NCI-H526 treated with DMSO at 0.1 percent for 48 hours (cell line): Measurements from ENCODE around the gene BAIAP2L2.
"Not testable (repeated sequence)": the region's sequence is repeated elsewhere in the genome, so short reads cannot be mapped to it uniquely, and the experiment has no call there.

ENCODE experiments used
- DNase-seq: peaks from one replicate; lab custom pipeline; 2025; lab: John Stamatoyannopoulos, UW

The BAIAP2L2 gene

GRCh38 chr22:38081636-38081940, 28.9 kb downstream of the BAIAP2L2 start:
- DNase-seq = no peak

- DNase-seq = no peak
Observed at GRCh38 chr22:38080850-38081635, 29.4 kb downstream of the BAIAP2L2 start.

GRCh38 chr22:38080474-38080849, 30.0 kb downstream of the BAIAP2L2 start:
- no peak for DNase-seq

GRCh38 chr22:38079804-38080203, 30.7 kb downstream of the BAIAP2L2 start:
- no peak for DNase-seq

GRCh38 chr22:38079208-38079607, 31.3 kb downstream of the BAIAP2L2 start:
- not testable (repeated sequence) for DNase-seq

GRCh38 chr22:38078046-38078840, 32.2 kb downstream of the BAIAP2L2 start:
- DNase-seq = no peak

- DNase-seq = no peak
Observed at GRCh38 chr22:38077595-38077994, 32.9 kb downstream of the BAIAP2L2 start.

GRCh38 chr22:38077096-38077495, 33.4 kb downstream of the BAIAP2L2 start:
- DNase-seq = no peak

GRCh38 chr22:38075961-38076360, 34.5 kb downstream of the BAIAP2L2 start:
- no peak for DNase-seq

GRCh38 chr22:38075105-38075825, 35.2 kb downstream of the BAIAP2L2 start:
- DNase-seq = no peak

GRCh38 chr22:38074181-38075104, 36.0 kb downstream of the BAIAP2L2 start:
- no peak for DNase-seq

- DNase-seq = no peak
Observed at GRCh38 chr22:38073150-38074130, 37.0 kb downstream of the BAIAP2L2 start.

- DNase-seq = no peak
Observed at GRCh38 chr22:38072322-38073149, 37.9 kb downstream of the BAIAP2L2 start.

GRCh38 chr22:38071421-38072321, 38.8 kb downstream of the BAIAP2L2 start:
- no peak for DNase-seq

- DNase-seq = no peak
Observed at GRCh38 chr22:38070250-38070921, 40.1 kb downstream of the BAIAP2L2 start.

- DNase-seq = no peak
Observed at GRCh38 chr22:38069372-38070249, 40.9 kb downstream of the BAIAP2L2 start.
